Measurements from ENCODE around the gene UBA1.

The UBA1 gene

GRCh38 chrX:47174846-47175587 lies 18.6 kb upstream of the UBA1 start:
- no peak overlapping the region for H3K4me3 ChIP-seq (replicated peaks; ENCODE audit: low read depth, low read length)
- no peak for DNase-seq (ENCODE audit: low read depth)
- TF ChIP-seq CTCF (IDR thresholded peaks at IDR 0.05; ENCODE audit: low read length, missing control alignments), result no peak

GRCh38 chrX:47175588-47175980 lies 18.0 kb upstream of the UBA1 start:
- TF ChIP-seq CTCF (IDR thresholded peaks at IDR 0.05; ENCODE audit: low read length, missing control alignments), result no peak
- no peak for DNase-seq (ENCODE audit: low read depth)
- no peak overlapping the region for H3K4me3 ChIP-seq (replicated peaks; ENCODE audit: low read depth, low read length)

- TF ChIP-seq CTCF (IDR thresholded peaks at IDR 0.05; ENCODE audit: low read length, missing control alignments), result no peak
- no peak for DNase-seq (ENCODE audit: low read depth)
- H3K4me3 ChIP-seq (replicated peaks; ENCODE audit: low read depth, low read length), result no peak overlapping the region
These were observed 17.4 kb upstream of the UBA1 start for GRCh38 chrX:47176101-47176740.

GRCh38 chrX:47177079-47177478 lies 16.6 kb upstream of the UBA1 start:
- H3K4me3 ChIP-seq (replicated peaks; ENCODE audit: low read depth, low read length), result no peak overlapping the region
- DNase-seq (ENCODE audit: low read depth), result no peak
- no peak for TF ChIP-seq CTCF (IDR thresholded peaks at IDR 0.05; ENCODE audit: low read length, missing control alignments)

- DNase-seq (ENCODE audit: low read depth), result no peak
- H3K4me3 ChIP-seq (replicated peaks; ENCODE audit: low read depth, low read length), result no peak overlapping the region
- TF ChIP-seq CTCF (IDR thresholded peaks at IDR 0.05; ENCODE audit: low read length, missing control alignments), result no peak
These were observed 15.3 kb upstream of the UBA1 start for GRCh38 chrX:47178337-47178736.

- no peak overlapping the region for H3K4me3 ChIP-seq (replicated peaks; ENCODE audit: low read depth, low read length)
- no peak for TF ChIP-seq CTCF (IDR thresholded peaks at IDR 0.05; ENCODE audit: low read length, missing control alignments)
- peak; percentile 35 for DNase-seq (ENCODE audit: low read depth)
These were observed 14.3 kb upstream of the UBA1 start for GRCh38 chrX:47179221-47179927.

All from fibroblast of pulmonary artery (primary cell).